Activated CD8-positive, alpha-beta memory T cell treated with anti-CD3 and anti-CD28 coated beads, Interleukin-2, amount 50 U/mL, for 4 hours (primary cell): ENCODE data around the gene HSPG2.

Experiments
- DNase-seq: peaks from one replicate; pipeline ENCODE4 v3.0.0-alpha.2; 2020

The HSPG2 gene

GRCh38 chr1:21878009-21878773 lies 58.9 kb downstream of the HSPG2 start:
- DNase-seq = no peak

GRCh38 chr1:21876267-21876666 lies 60.8 kb downstream of the HSPG2 start:
- no peak for DNase-seq

GRCh38 chr1:21875621-21876063 lies 61.5 kb downstream of the HSPG2 start:
- no peak for DNase-seq

- no peak for DNase-seq
These were observed 62.1 kb downstream of the HSPG2 start for GRCh38 chr1:21874778-21875547.

- no peak for DNase-seq
These were observed 62.8 kb downstream of the HSPG2 start for GRCh38 chr1:21874328-21874727.

- DNase-seq = no peak
These were observed 63.3 kb downstream of the HSPG2 start for GRCh38 chr1:21873761-21874160.

- no peak for DNase-seq
These were observed 63.9 kb downstream of the HSPG2 start for GRCh38 chr1:21873174-21873573.

- no peak for DNase-seq
These were observed 64.5 kb downstream of the HSPG2 start for GRCh38 chr1:21872445-21873079.

GRCh38 chr1:21871943-21872342 lies 65.2 kb downstream of the HSPG2 start:
- no peak for DNase-seq

- no peak for DNase-seq
These were observed 66.5 kb downstream of the HSPG2 start for GRCh38 chr1:21870611-21871010.

- DNase-seq = no peak
These were observed 67.4 kb downstream of the HSPG2 start for GRCh38 chr1:21869620-21870121.

- no peak for DNase-seq
These were observed 68.1 kb downstream of the HSPG2 start for GRCh38 chr1:21868941-21869454.

- DNase-seq = no peak
These were observed 68.6 kb downstream of the HSPG2 start for GRCh38 chr1:21868482-21868881.

GRCh38 chr1:21867451-21867996 lies 69.6 kb downstream of the HSPG2 start:
- no peak for DNase-seq

GRCh38 chr1:21866707-21867043 lies 70.4 kb downstream of the HSPG2 start:
- DNase-seq = no peak

- DNase-seq = no peak
These were observed 71.0 kb downstream of the HSPG2 start for GRCh38 chr1:21865943-21866706.

- DNase-seq = no peak
These were observed 71.5 kb downstream of the HSPG2 start for GRCh38 chr1:21865609-21865942.

GRCh38 chr1:21864730-21865129 lies 72.4 kb downstream of the HSPG2 start:
- no peak for DNase-seq

GRCh38 chr1:21863981-21864380 lies 73.1 kb downstream of the HSPG2 start:
- no peak for DNase-seq

- no peak for DNase-seq
These were observed 75.3 kb downstream of the HSPG2 start for GRCh38 chr1:21861602-21862429.

GRCh38 chr1:21860971-21861370 lies 76.1 kb downstream of the HSPG2 start:
- no peak for DNase-seq
